NCI-H526 (cell line): ENCODE data around the gene UGT2A3.
A peak's percentile ranks its signal among the peaks of the same experiment; 100 is the strongest.

ENCODE experiments used
- DNase-seq, 2 experiments: peaks; one replicate each; lab custom pipeline; 2025; lab: John Stamatoyannopoulos, UW

Gene UGT2A3

GRCh38 chr4:68912807-68913206 is 38.8 kb downstream of the UGT2A3 start:
- no peak for DNase-seq

- no peak for DNase-seq
These were observed 42.2 kb downstream of the UGT2A3 start for GRCh38 chr4:68909385-68909784.

DNA sequence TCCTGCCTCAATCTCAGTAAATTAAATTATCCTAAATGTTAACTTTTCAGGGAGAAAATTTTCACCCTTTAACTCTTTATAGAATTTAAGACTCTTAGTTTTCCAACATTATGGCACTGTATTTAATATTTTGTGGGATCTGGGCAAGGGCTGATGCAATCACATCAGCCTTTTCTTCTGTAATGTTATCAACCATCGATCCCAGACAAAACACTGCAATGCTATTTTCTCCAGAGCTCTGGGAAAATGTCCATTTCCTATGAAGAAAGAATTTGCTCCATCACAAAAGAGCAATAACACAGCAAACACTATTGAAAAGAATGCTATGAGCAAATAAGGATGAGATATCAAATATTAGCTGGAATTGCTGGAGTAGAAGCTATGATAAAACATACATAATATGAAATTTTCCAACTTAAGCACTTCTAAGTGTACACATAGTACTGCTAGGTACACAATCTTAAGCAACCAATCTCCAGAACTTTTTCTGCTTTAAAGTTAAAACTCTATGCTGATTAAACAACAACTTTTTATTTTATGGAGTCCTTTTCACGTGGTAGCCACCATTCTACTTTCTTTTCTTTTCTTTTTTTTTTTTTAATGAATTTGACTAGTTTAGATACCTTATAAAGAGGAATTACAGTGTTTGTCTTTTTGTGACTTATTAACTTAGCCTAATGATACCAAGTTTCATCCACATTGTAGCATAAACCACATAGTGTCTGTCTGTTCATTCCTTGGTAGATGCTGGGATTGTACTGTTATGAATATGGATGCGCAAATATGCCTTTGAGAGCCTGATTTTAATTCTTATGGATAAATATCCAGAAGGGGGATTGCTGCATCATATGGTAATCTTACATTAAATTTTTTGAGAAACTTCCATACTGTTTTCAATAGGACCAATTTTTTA is 43.6 kb downstream of the UGT2A3 start:
- no peak for DNase-seq

DNA sequence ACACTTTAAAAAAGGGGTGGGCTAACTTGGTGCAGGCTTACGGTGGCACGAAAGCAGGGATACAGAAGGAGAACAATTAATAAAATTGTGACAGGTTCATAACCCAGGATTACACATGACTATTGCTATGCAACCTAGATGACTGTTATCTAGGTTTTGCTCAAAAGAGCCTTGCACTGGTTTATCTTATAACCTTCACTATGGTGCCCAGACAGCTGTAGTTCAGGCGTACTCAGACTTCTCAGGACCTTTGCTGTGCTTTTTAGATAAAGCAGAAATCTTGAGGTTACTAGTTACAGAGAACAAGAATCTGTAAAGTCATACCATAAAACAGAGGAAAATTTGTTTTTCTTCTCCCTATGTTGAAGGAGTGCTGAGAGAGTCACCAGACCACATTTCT is 44.4 kb downstream of the UGT2A3 start:
- DNase-seq, result no peak

- DNase-seq, result no peak
These were observed 44.8 kb downstream of the UGT2A3 start for GRCh38 chr4:68906780-68907137.

DNA sequence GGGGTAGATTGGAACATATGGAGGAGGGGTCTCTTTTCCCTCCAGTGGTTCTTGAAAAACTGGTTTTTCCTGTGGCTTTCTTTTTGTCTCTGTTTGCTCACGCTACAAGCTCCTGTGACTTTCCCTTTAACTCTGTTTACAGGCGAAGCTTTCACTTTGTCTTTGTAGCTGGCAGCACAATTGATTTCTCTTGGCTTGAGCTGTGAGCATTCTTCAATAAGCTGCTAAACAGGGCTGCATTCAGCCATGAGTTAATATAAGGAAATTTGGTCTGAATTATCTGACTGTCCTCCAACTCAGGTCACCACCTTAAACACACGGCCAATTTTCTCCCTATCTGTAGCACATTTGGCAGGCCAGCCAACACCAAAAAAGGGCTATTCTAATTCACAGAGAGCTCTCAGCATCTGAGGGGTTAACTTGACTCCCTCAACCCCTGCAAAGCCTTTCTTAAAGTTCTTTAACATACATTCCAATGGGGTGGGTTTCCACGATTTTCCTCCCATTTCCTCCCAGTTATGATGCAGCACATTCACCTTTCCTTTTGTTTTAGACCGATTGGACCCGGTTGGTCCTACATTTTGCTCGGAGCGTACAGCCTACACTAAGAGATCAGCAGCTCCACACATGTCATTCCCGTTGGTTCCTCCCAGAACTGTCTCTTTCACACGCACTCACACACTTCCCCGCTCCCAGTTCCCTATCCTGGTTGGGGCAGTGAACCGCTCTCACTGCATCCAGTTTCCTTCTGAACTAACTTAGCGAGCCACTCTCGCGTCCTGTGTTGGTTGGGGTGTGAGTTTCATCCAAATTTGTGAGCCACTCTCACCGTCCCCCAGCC is 45.4 kb downstream of the UGT2A3 start:
- peak; percentile 80 to 87 for DNase-seq

GRCh38 chr4:68905598-68905938 is 46.0 kb downstream of the UGT2A3 start:
- DNase-seq, result no peak

GRCh38 chr4:68904786-68905185 is 46.8 kb downstream of the UGT2A3 start:
- DNase-seq, result peak; percentile 21 to 64

DNA sequence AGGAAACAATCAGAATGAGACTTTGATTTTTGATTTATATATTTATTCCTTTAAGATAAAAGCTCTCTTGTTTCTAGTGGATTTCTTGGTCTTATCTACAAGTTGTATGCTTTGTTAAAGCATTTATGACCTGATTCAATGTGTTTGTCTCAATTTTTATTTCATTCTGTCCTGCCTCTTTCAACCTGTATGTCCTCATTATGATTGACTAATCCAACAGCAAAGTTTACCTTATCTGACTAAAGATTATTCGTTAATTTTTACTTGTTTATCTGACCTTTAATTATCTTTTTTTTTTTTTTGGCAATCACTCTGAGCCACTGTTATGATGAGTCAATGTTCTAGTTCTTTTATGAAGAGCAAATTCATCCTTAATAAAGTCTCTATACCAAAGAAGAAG is 54.9 kb downstream of the UGT2A3 start:
- DNase-seq, result no peak

- no peak for DNase-seq
These were observed 55.9 kb downstream of the UGT2A3 start for GRCh38 chr4:68895561-68896198.

GRCh38 chr4:68892861-68893260 is 58.7 kb downstream of the UGT2A3 start:
- no peak for DNase-seq

- DNase-seq, result no peak
These were observed 59.9 kb downstream of the UGT2A3 start for GRCh38 chr4:68891678-68892077.

DNA sequence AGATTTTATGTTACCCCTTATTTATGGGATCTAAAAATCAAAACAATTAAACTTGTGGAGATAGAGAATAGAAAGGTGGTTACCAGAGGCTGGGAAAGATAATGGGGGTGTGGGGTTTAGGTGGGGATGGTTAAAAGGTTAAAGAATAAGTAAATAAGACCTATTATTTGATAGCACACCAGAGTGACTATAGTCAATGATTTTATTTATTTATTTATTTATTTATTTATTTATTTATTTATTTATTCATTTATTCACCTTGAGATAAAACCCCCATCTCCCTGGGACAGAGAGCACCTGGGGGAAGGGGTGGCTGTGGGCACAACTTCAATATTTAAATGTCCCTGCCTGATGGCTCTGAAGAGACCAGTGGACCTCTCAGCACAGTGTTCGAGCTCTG is 66.1 kb downstream of the UGT2A3 start:
- DNase-seq, result no peak

DNA sequence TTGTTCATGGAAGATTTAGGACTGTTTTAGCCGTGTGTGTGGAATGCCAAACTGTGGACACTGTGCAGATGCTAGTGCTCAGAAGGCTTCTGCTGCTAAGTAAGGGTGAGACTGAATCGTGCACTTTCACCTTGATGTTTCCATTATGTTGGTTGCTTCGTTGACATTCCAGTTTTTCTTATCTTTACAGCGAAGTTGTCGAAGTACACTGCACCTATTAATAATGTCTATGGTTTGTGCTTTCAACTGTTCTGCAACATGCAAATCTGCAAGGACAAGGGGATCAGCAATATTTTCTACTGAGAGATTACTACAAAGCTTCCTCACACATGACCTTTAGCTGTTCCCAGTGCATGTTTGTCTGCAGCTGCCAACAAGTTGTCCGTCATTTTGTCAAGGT is 67.7 kb downstream of the UGT2A3 start:
- DNase-seq, result peak in 1 of 2 experiments; percentile 49
